Jurkat, Clone E6-1 (cell line): ENCODE measurements around the gene CERCAM.
"Not testable (repeated sequence)": the region's sequence is repeated elsewhere in the genome, so short reads cannot be mapped to it uniquely, and the experiment has no call there.

Experiments
- DNase-seq: peaks from one replicate; pipeline ENCODE4 v3.0.0-alpha.2; 2011; ENCODE audit warnings: low read depth, low spot score
- H3K4me3 ChIP-seq: 2 replicates; pipeline ENCODE4 v1.5.1; 2011; ENCODE audit warnings: mild to moderate bottlenecking, low read length, control low read depth, moderate library complexity

Gene CERCAM

DNA sequence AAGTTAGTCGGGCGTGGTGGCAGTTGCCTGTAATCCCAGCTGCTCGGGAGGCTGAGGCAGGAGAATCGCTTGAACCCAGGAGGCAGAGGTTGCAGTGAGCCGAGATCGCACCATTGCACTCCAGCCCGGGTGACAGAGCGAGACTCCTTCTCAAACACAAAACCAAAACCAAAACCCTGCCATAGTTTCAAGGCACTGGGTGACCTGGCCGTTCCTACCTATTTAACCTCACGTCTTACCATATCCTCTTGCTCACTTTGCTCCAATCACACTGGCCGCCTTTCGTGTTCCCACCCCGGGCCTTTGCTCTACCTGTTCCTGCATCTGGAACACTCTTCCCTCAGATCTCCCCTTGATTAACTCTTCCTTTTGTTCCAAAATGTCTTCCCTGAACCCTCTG lies 6.9 kb upstream of the CERCAM start:
- not testable (repeated sequence) for DNase-seq, H3K4me3 ChIP-seq

DNA sequence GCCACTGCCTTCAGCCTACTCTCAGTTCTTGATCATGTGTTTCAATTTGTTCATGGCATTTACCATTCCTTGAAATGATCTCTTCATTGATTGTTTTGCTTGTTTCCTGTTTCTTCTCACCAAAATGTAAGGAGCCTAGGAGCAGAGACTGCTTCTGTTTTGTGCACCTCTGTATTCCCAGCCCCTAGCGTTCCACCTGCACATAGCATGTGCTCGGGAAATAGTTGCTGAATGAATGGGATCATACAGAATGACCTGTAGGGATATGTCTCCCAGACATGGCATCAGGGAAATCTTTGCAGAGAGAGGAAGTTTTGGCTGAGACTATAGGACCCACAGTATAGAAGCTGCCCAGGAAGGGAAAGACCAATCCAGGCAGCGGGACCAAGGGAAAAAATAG lies 6.2 kb upstream of the CERCAM start:
- no peak overlapping the region for H3K4me3 ChIP-seq
- DNase-seq = no peak

DNA sequence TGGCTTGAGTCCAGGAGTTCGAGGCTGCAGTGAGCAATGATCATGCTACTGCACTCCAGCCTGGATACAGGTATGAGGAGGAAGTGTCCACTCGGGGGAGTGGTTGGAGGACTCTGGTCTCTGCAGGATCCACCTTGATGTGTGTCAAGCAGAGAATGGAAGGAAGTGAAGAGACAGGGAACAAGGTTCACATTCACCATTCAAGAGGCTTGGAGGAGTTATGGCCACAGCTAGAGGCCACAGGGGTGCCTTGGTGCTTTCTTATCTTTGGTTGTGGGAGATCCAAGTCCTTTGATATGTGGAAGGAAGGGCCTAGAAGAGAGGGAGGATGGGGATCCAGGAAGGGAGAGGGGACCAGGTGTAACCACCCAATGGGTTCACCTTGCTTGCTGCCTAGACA lies 5.4 kb upstream of the CERCAM start:
- H3K4me3 ChIP-seq = no peak overlapping the region
- no peak for DNase-seq

DNA sequence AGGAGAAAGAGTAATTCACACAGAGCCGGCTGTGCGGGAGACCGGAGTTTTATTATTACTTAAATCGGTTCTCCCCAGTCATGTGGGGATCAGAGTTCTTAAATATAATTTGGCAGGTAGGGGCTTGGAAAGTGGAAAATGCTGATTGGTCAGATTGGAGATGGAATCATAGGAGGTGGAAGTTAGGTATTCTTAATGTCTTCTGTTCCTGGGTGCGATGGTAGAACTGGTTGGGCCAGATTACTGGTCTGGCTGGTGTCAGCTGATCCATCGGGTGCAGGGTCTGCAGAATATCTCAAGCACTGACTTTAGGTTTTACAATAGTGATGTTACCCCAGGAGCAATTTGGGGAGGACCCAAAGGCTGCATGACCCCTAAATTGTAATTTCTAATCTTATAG lies 4.6 kb upstream of the CERCAM start:
- no peak overlapping the region for H3K4me3 ChIP-seq
- DNase-seq = no peak

DNA sequence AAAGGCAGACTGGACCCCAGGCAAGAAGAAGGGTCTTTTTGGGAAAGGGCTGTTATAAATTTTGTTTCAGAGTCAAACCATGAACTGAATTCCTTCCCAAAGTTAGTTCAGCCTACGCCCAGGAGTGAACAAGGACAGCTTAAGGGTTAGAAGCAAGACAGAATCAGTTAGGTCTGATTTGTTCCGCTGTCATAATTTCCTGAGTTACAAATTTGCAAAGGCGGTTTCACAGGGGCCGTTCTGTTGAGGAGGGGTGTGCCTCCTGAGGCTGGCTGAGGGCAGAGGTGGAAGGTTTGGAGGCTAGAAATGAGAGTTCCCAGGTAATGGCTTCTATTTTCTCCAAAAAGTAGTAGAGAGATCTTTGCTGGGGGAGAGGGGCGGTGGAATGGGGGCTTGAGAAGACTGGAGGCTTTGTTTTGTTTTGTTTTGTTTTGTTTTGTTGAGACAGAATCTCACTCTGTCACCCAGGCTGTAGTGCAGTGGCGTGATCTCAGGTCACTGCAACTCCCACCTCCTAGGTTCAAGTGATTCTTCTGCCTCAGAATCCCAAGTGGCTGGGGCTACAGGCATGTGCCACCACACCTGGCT lies 4.1 kb upstream of the CERCAM start:
- no peak for DNase-seq

DNA sequence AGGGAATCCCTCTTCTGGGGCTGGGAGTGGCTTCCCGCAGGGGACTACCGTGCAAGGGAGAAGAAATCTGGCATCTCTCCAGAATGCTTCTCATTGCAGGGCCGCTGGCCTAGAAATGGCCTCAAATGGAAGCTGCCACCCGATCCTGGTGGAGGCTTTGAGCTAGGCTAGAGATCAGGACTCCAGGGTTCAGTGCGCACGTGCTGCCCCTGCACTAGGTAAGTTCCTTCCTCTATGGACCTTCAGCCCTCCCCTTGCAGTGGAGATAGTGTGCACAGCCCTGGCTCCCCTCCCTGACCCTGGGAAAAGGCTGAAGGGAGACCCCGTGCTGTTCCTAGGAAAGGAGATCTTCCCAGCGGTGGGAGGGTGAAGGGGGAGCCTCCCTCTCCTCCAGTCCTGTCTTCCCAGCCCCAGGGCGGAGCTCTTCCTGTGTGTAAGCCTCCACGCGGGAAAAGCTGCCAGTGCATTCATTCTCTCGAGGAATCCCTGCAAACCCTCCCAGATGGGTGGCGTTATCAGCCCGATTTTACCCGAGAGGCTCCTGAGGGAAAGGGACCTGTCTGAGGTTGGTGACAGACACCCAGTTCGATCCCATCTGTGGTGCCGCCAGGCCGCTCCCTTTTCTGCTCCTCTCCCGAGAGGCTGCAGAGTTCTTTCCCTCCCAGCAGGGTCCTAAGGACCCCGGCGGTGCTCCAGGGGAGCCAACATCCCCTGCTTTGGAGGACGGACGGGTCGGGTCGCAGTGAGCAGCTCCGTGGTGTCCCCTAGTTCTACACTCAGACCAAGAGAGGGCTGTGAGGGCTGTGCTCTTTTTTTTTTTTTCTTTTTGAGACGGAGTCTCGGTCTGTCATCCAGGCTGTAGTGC lies 1.4 kb upstream of the CERCAM start:
- peak overlapping the region; percentile 62; the same call in 1 of the 2 replicates for H3K4me3 ChIP-seq
- no peak for DNase-seq

More for the DNA sequence above, 4.1 kb upstream of the CERCAM start:
- H3K4me3 ChIP-seq = no peak overlapping the region

DNA sequence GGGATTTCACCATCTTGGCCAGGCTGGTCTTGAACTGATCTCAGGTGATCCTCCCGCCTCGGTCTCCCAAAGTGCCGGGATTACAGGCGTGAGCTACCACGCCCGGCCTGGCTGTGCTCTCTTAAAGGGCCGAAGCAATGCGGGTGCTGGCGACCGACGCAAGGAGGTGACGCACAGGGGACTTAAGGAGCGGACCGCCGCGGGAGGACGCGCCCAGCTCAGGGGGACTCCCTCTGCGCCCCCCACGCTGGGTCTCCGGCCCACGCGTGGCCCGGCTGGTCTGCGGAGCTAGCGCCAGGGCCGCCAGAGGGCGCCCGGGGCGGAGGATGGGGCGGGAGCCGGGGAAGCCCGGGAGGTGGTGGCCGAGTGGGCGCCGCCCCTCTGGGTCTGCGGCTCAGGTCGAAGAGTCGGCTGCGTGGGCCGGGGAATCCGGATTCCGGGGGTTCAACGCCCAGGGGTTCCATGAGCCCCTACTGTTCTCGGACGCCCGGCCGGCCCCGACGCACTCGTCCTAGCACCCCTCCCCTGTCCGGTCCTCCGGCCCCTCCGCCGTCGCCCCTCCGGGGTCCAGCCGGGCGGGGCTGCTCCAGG lies 502 bp upstream of the CERCAM start:
- peak overlapping the region; percentile 62 for H3K4me3 ChIP-seq
- DNase-seq = no peak

DNA sequence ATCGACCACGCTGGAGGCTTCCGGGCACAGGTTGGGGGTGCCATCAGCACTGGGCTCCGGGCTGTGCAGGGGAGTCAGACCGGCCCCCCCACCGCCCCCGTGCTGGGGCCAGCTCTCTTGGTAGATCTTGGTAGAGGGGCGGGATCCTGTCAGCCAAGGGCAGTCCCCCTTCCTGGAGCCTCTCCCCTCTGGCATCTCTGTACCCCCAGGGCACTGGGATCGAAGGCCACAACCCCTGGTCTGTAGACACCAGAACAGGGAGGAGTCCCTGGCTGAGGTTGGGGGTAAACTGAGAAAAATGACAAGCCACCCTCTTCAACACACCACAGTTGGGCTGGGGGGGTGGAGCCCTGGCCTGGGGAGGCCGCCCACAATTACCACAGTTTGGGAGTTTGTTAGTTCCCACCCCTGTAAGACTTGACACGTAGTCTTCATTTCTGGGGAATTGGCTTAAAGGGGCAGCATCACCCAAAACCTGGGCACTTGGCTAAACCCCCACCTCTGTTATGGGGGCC lies 882 bp downstream of the CERCAM start:
- peak overlapping the region; percentile 62 for H3K4me3 ChIP-seq
- peak; percentile 57 for DNase-seq

DNA sequence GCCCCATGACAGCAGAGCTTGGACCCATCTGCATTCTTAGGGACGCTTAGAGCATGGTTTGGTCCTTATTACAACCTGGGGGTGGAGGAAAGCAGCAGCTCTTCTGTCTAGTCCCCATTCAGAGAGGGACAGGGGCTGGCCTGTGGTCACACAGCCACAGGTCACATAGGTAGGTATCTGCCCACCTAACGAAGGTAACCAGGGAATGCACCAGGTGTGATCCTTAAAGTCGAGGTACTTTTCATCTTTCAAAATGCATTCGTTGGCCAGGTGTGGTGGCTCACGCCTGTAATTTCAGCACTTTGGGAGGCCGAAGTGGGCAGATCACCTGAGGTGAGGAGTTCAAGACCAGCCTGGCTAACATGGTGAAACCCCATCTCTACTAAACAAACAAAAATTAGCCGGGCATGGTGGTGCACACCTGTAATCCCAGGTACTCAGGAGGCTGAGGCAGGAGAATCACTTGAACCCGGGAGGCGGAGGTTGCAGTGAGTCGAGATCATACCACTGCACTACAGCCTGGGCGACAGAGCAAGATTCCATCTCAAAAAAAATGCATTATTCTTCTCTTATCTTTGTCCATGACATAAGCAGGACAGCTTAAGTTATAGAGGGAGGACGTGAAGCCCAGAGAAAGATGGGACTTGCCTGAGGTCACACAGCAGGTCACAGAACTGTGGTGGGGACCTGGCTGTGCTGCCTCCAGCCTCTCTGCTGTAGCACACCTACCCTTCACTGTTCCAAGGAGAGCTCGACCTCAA lies 1.5 kb downstream of the CERCAM start:
- not testable (repeated sequence) for DNase-seq
- H3K4me3 ChIP-seq = peak overlapping the region; percentile 62

DNA sequence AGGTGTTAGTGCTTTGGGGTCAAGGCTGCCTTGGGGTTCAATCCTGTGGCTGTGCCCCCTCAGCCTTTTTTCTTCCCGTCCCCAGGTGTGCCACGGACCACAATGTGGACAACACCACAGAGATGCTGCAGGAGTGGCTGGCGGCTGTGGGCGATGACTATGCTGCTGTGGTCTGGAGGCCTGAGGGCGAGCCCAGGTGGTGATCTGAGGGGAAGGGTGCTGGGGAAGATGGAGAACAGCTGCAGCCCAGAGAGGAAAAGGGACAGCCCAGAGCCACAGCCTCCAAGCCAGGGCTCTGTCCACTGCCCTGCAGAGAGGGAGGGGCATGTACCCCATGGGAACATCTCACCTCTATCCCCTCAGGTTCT lies 2.1 kb downstream of the CERCAM start:
- no peak overlapping the region for H3K4me3 ChIP-seq
- no peak for DNase-seq

DNA sequence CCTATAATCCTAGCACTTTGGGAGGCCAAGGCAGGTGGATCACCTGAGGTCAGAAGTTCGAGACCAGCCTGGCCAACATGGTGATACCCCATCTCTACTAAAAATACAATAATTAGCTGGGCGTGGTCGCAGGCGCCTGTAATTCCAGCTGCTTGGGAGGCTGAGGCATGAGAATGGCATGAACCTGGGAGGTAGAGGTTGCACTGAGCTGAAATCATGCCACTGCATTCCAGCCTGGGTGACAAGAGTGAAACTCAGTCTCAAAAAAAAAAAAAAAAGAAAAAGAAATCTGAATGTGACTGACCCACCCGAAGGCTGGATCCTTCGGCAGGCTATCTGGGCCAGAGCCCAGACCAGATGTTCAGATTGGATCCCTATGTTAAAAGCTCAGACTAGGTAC lies 2.7 kb downstream of the CERCAM start:
- H3K4me3 ChIP-seq, DNase-seq: not testable (repeated sequence)

DNA sequence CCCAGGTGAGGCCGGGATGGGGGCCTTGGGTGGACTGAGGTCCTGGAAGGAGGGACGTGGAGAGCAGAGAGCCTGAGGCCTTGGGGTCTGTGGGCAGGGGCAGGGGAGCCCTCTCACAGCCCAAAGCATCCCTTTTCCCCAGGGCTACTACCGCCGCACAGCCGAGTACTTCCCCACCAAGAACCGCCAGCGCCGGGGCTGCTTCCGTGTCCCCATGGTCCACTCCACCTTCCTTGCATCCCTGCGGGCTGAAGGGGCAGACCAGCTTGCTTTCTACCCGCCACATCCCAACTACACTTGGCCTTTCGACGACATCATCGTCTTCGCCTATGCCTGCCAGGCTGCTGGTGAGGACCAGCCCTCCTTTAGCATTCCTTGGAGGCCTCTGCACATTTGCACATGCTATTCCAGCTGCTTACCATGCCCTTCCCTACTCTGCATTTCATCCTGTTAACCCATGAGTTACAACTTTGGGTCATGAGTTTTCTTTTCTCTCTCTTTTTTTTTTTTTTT lies 3.7 kb downstream of the CERCAM start:
- no peak overlapping the region for H3K4me3 ChIP-seq
- no peak for DNase-seq

DNA sequence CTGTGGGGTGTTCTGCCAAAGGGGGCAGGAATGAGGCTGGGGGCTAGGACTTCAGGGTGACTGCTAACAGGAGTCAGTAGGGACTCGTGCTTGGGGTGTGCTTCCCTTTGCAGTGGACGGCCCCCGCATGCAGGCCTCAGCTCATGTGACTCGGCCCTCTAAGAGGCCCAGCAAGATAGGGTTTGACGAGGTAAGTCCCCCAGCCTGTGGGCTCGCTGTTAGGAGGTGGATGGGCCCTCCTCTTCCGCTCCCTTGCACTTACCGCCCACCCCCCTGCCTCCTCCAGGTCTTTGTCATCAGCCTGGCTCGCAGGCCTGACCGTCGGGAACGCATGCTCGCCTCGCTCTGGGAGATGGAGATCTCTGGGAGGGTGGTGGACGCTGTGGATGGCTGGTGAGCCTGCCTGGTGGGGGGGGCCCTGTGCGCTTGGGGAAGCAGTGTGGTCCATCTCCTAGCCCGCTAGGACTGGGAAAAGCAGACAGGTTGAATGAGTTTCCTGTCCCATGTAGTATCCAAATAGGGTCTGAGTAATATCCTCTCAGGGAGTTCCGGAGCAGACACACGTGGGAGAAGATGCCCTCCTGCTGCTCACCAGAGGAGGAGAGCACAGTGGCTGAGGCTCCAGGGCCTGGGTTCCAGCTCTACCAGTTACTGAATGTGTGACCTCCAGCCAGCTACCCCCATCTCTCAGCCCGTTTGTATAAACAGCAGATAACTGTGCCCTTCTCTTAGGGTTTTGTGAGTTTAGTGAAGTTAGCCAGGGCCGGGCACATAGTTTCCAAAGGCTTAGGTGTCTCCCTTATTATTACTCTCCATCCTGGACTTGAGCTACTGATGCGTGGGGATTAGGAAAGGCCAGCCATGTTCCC lies 8.2 kb downstream of the CERCAM start:
- no peak overlapping the region for H3K4me3 ChIP-seq
- no peak for DNase-seq

DNA sequence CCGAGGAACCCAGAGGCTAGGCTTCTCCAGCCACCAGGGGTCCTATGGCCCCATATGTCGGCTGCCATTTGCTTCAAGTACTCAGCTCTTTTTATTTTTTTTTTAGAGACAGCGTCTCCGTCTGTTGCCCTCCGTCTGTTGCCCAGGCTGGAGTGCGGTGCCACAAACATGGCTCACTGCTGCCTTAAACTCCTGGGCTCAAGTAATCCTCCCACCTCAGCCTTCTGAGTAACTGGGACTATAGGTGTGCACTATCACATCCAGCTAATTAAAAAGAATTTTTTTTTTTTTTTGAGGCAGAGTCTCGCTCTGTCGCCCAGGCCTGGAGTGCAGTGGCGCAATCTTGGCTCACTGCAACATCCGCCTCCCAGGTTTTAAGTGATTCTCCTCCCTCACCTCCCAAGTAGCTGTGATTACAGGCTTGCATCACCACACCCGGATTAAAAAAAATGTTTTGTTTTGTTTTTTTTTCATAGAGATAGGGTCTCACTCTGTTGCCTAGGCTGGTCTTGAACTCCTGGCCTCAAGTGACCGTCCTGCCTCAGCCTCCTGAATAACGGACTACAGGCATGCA lies 8.9 kb downstream of the CERCAM start:
- no peak for DNase-seq
- no peak overlapping the region for H3K4me3 ChIP-seq

DNA sequence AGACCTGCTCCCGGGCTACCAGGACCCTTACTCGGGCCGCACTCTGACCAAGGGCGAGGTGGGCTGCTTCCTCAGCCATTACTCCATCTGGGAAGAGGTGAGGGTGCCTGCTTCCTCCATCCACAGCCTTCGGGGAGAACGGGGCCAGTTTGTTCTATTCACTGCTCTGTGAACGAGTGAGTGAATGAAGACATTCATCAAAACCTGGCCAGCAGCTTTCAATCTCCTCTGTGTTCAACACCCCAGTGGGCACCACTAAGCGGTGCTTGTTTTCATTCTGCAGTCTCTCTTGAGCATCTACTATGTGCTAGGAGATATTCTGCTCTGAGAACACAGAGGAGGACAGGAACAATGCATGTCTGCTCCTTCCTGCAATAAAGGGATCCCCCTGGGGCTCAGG lies 10.6 kb downstream of the CERCAM start:
- DNase-seq = no peak
- no peak overlapping the region for H3K4me3 ChIP-seq

DNA sequence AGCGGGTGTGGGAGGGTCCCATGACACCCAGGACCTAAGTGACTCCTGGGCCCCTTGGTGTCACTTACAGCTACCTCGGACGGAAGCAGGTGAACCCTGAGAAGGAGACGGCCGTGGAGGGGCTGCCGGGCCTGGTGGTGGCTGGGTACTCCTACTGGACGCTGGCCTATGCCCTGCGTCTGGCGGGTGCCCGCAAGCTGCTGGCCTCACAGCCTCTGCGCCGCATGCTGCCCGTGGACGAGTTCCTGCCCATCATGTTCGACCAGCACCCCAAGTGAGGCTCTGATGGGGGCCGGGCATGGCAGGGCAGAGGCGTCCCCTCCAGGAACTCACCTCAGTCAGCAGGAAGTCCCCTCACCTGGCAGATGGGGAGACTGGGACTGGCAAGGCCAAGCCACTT lies 13.7 kb downstream of the CERCAM start:
- H3K4me3 ChIP-seq = no peak overlapping the region
- no peak for DNase-seq

DNA sequence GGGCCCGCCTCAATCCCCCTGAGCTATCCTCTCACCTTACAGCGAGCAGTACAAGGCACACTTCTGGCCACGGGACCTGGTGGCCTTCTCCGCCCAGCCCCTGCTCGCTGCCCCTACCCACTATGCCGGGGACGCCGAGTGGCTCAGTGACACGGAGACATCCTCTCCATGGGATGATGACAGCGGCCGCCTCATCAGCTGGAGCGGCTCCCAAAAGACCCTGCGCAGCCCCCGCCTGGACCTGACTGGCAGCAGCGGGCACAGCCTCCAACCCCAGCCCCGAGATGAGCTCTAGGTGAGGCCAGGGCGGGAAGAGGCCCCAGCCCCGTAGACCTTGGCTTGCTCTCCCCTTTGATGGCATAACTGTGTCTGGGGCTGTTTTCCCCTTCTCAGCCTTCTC lies 15.0 kb downstream of the CERCAM start:
- no peak overlapping the region for H3K4me3 ChIP-seq
- no peak for DNase-seq
